DOHH2 (cell line): ENCODE measurements around the gene C6orf136.

Experiments used
- H3F3A ChIP-seq: fragments of 200-600 bp; sonication (generic), shearing (Covaris generic); 2 replicates; pipeline ENCODE4 v1.6.0; 2016; ENCODE audit warnings: antibody characterized with exemption, mild to moderate bottlenecking; ENCODE audit not compliant: control insufficient read depth, insufficient read depth
- H3K27ac ChIP-seq: fragments of 200-600 bp; sonication (generic); 2 replicates; pipeline ENCODE4 v1.5.1; 2014; ENCODE audit warnings: low read depth, mild to moderate bottlenecking, low read length, moderate library complexity
- H3K27me3 ChIP-seq: fragments of 200-600 bp; sonication (generic); 2 replicates; pipeline ENCODE4 v1.6.1; 2014; ENCODE audit warnings: mild to moderate bottlenecking, low read length, mixed read lengths; ENCODE audit not compliant: control insufficient read depth
- H3K36me3 ChIP-seq: fragments of 200-600 bp; sonication (generic); 2 replicates; pipeline ENCODE4 v1.6.1; 2014; ENCODE audit warnings: mild to moderate bottlenecking, low read length, moderate library complexity, mixed read lengths; ENCODE audit not compliant: control insufficient read depth
- H3K4me1 ChIP-seq: fragments of 200-600 bp; sonication (generic); 2 replicates; pipeline ENCODE4 v1.6.1; 2014; ENCODE audit warnings: mild to moderate bottlenecking, low read length, mixed read lengths; ENCODE audit not compliant: control insufficient read depth
- H3K4me2 ChIP-seq: fragments of 200-600 bp; sonication (generic); 2 replicates; pipeline ENCODE4 v1.6.0; 2014; ENCODE audit warnings: mild to moderate bottlenecking, low read length, moderate library complexity
- H3K4me3 ChIP-seq: fragments of 200-600 bp; sonication (generic); 2 replicates; pipeline ENCODE4 v1.5.1; 2014; ENCODE audit warnings: mild to moderate bottlenecking, low read length, mixed read lengths
- H3K79me2 ChIP-seq: fragments of 200-600 bp; sonication (generic); 2 replicates; pipeline ENCODE4 v1.6.1; 2014; ENCODE audit warnings: mild to moderate bottlenecking, low read length, mixed read lengths; ENCODE audit not compliant: control insufficient read depth
- H3K9me2 ChIP-seq: fragments of 200-600 bp; sonication (generic); replicated peaks from 2 replicates; pipeline ENCODE4 v1.6.1; 2014; ENCODE audit warnings: mild to moderate bottlenecking, low read length, mixed read lengths; ENCODE audit not compliant: control insufficient read depth
- H3K9me3 ChIP-seq: fragments of 200-600 bp; sonication (generic); 2 replicates; pipeline ENCODE4 v1.6.1; 2014; ENCODE audit warnings: antibody characterized with exemption, low read length, mixed read lengths; ENCODE audit not compliant: control insufficient read depth, insufficient read depth
- H4K20me1 ChIP-seq: fragments of 200-600 bp; sonication (generic); 2 replicates; pipeline ENCODE4 v1.6.0; 2014; ENCODE audit warnings: low read depth, mild to moderate bottlenecking, antibody characterized with exemption, low read length, moderate library complexity; ENCODE audit not compliant: control insufficient read depth, insufficient read depth
- CTCF ChIP-seq: fragments of 200-600 bp; sonication (generic); IDR thresholded peaks from one replicate; pipeline ENCODE4 v1.5.1; 2014; ENCODE audit warnings: antibody characterized with exemption, mild to moderate bottlenecking, low read depth, low read length; ENCODE audit not compliant: poor library complexity, severe bottlenecking
- EZH2phosphoT487 ChIP-seq: fragments of 200-600 bp; sonication (generic); IDR thresholded peaks from 2 replicates; pipeline ENCODE4 v1.6.1; 2017; ENCODE audit warnings: borderline replicate concordance, mild to moderate bottlenecking, antibody characterized with exemption, low read length, moderate library complexity, mixed read lengths

Gene C6orf136

GRCh38 chr6:30599625-30600324, 47.2 kb upstream of the C6orf136 start:
- TF ChIP-seq CTCF (no peak), EZH2phosphoT487 (no peak)
- H3K27ac ChIP-seq: no peak overlapping the region
- no peaks in the 10 kb centered on the region for H3K9me2 ChIP-seq
- no peak overlapping the region for H3K4me3 ChIP-seq
- H3K9me3 ChIP-seq: no peaks in the 10 kb centered on the region
- H3F3A ChIP-seq: peaks cover 28% of the 10 kb centered on the region
- H3K79me2 ChIP-seq: peaks cover 1% of the 10 kb centered on the region; the same call in 1 of the 2 replicates
- peaks cover 67% of the 10 kb centered on the region for H3K36me3 ChIP-seq
- H4K20me1 ChIP-seq: no peaks in the 10 kb centered on the region; the same call in 1 of the 2 replicates
- no peaks in the 10 kb centered on the region for H3K4me1 ChIP-seq
- H3K4me2 ChIP-seq: no peak overlapping the region
- H3K27me3 ChIP-seq: no peaks in the 10 kb centered on the region

GRCh38 chr6:30600451-30600961, 46.4 kb upstream of the C6orf136 start:
- Histone ChIP-seq H4K20me1 (no peaks in the 10 kb centered on the region), H3K27ac (no peak overlapping the region), H3K4me3 (no peak overlapping the region), H3K4me2 (no peak overlapping the region), H3K27me3 (no peaks in the 10 kb centered on the region), H3K9me2 (no peaks in the 10 kb centered on the region), H3K4me1 (no peaks in the 10 kb centered on the region), H3F3A (peaks cover 25% of the 10 kb centered on the region), H3K79me2 (no peaks in the 10 kb centered on the region), H3K36me3 (peaks cover 66% of the 10 kb centered on the region), H3K9me3 (no peaks in the 10 kb centered on the region)
- TF ChIP-seq CTCF (no peak), EZH2phosphoT487 (no peak)

GRCh38 chr6:30601436-30601814, 45.5 kb upstream of the C6orf136 start:
- Histone ChIP-seq H3K79me2 (no peaks in the 10 kb centered on the region), H3K4me3 (no peak overlapping the region), H3F3A (peaks cover 25% of the 10 kb centered on the region), H3K4me1 (no peaks in the 10 kb centered on the region), H3K9me3 (no peaks in the 10 kb centered on the region), H3K36me3 (peaks cover 74% of the 10 kb centered on the region), H3K9me2 (no peaks in the 10 kb centered on the region), H3K27ac (no peak overlapping the region), H4K20me1 (no peaks in the 10 kb centered on the region), H3K27me3 (no peaks in the 10 kb centered on the region), H3K4me2 (no peak overlapping the region)
- no peak for TF ChIP-seq CTCF
- no peak for TF ChIP-seq EZH2phosphoT487
